HL-60/S4 (cell line): ENCODE data around the gene EEFSEC.

Source experiments
- in situ Hi-C: fragments of 300-500 bp; cut with MboI; formaldehyde crosslinking; loops from 2 replicates; pipeline ENCODE4 v1.14.3; 2022; ENCODE audit warnings: low sequenced_read_pairs

The EEFSEC gene

DNA sequence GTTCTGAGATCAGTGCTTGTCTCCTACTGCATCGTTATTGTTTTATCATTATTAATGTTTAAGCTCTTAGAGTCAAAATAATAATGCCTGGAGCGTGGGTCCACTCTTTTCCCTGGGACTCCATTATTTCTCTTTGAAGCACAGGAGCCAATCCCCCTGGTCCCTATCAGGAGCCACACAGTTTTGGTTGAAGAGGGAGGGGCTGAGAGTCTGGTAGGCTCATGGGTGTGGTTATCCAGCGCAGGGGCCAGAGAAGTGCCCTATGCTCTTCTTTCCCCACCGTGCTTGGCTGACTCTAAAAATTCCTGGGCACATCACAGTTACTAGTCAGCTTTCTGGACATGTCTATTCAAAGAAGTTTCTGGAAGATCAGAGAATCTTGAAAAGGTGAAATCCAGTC is 191.9 kb downstream of the EEFSEC start:
- in situ Hi-C loops = no loop called here

DNA sequence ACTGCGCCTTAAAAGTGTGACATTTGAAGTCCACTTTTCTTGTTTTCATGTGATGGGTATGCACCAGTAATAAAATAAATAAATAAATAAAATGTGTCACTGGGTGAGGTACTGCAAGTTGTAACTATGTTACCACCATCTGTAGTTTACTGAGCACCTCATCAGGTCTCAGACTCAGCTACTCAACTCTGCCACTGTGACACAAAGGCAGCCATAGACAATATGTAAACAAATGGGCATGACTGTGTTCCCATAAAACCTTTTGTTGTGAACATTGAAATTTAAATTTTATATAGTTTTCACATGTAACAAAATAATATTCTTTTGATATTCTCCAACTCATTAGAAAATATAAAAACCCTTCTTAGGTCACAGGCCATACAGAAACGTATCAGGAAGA is 193.3 kb downstream of the EEFSEC start:
- in situ Hi-C loops = no loop called here

DNA sequence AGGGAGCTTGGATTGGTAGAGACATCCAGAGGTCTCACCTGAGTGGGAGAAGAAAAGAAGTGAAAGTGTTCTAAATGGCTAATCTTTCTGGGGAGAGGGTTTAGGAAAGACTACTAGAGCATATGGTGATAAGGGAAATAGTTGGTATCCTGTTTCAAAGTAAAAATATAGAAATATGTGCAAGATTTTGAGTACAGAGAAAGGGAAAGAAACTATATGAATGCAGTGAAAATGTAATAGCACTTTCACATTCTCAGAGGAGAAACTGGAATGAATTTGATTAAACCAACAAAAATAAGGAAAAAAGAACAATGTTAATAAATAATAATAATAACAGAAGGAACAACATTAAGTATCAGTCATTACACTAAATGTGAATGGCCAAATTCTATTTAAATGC is 194.0 kb downstream of the EEFSEC start:
- in situ Hi-C loops = no loop called here

DNA sequence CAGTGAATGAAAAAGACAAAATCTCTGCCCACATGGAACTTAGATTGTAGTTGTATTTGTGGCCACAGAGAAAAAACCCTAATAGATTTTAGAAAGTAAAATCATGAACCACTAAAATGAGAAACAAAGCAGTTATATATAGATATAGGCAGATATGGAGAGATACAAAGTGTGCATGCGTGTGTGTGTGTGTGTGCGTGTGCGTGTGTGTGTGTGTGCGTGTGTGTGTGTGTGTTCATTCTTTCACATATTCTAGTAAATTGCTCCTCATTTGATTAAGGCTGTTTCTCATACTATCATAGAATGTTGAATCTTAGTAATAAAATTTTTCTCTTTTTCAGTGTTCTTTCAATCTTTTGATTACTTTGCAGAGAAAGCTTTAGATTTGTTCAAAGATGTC is 194.8 kb downstream of the EEFSEC start:
- in situ Hi-C loops = no loop called here

DNA sequence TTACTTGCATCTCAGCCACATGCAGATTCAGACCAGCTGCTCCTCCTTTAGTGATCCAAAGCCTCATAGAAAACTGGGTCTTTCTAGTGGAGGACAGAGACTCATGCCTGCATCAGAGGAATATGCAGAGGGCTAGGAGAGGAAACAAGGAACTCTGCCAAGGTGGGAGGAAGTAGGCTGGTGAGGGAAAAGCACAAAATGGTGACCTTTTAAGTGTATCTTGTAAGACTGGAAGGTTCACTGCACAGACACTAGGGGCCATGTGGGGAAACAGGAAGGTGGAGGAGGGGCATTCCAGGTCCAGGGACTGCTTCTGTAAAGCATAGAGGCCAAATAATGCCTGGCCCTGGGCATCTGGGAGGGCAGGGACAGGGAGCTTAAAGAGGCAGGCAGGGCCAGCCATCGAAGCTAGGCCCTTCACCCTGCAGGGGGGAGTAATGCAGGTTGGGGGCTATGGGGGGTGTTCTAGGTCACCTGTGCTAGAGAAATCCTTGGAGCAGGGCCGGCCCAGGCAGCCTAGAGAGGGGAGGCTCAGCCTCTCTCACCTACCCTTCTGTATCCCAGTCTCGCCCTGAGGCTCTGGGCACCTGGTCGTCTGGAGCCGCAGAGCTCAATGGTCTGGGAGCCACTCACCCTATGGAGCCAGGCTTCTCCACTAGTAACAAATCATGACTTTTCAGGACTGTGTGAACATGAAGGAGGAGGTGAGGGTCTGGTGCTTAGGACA is 195.7 kb downstream of the EEFSEC start:
- in situ Hi-C loops = no loop called here

DNA sequence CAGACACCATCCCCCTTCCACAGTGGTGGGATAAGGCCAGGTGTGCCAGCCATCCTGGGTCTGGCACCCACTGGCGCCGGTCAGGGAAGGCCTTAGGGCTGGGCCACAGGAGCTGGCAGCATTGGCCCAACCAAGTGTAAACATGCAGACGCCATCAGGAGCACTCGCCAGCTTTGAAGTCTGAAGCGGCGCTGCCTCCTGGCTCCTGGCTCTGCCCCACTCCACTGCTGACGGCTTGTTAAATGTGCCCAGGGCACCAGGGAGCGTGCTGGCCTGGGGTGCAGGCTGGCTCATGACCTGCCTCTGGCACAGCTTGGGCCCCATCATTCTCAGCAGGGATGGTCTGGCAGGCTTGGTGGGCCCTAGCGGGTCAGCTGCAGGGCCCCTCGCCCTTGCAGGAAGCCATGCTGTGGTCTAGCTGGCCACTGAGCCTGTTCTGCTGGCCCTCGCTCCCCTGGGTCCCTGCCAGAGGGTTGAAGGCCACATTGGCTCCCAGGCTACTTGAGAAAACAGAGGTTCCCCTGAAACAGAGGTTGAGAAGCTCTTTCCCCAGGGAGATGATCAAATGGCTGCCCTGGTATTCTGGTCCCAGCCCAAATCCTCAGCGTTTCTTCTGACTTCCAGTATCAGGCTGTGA is 196.8 kb downstream of the EEFSEC start:
- in situ Hi-C loops = no loop called here

DNA sequence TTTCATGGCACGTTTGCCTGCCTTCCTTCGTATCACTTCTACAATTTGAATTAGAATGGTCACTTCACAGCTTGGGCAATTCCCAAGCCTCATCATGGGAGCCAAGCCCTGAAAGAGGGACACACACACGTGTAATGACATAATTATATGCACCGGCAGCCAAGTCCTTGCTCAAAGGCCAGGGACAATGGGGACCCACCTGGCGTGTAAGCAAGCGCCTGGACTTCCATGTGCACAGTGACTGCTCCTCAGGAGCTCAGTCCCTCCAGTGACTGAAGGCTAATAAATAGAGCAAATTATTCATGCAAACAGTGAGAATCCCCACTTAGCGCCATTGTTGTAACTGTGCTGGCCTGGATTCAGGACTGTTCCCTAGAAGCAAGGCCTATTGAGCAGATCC is 198.3 kb downstream of the EEFSEC start:
- in situ Hi-C loops = no loop called here

DNA sequence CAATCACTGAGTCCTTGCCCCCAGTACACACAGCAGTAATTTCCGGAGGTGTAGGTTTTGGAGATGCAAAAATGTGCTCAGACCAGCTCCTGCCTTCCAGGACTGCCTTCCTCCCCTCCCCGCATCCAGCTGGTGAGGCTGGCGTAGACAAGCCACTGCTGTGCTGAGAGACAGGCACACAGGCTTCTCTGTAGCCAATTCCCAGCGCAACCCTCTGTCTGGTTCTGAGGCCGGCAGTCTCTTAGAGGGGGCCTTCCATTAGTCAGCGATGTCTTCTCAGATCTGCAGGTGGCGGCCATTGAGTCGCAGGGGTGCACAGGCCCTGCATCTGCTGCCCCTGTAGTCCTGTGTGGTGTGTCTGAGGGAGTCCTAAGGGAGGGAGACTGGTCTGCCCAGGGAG is 199.0 kb downstream of the EEFSEC start:
- in situ Hi-C loops = no loop called here

DNA sequence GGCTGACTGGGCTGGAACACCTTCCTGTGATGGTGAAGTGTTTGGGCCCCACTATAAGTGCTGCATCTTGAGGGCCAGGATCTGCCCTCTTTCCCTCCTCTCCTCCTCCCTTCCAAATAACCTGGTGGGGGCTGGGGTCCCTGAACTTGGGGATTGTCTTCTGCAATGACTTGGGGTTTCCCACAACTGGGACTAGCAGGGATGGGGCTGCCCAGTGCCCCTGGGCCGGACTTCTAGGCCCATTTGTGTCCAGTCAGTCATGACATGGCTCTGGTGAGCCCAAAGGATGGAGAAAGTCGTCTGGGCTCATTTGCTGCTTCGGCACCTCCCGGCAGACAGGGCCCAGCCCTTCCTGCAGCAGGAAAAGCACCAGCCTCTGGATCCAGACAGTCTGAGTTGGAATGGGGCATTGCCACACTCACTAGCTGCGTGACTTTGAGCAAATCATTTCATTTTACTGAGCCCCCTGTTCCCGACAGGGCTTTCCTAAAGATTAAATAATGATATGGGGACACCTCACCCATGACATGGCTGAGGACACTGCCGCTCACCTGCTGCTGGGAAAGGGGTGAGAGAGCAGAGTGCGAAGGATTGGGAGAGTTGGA is 200.2 kb downstream of the EEFSEC start:
- in situ Hi-C loops = no loop called here

DNA sequence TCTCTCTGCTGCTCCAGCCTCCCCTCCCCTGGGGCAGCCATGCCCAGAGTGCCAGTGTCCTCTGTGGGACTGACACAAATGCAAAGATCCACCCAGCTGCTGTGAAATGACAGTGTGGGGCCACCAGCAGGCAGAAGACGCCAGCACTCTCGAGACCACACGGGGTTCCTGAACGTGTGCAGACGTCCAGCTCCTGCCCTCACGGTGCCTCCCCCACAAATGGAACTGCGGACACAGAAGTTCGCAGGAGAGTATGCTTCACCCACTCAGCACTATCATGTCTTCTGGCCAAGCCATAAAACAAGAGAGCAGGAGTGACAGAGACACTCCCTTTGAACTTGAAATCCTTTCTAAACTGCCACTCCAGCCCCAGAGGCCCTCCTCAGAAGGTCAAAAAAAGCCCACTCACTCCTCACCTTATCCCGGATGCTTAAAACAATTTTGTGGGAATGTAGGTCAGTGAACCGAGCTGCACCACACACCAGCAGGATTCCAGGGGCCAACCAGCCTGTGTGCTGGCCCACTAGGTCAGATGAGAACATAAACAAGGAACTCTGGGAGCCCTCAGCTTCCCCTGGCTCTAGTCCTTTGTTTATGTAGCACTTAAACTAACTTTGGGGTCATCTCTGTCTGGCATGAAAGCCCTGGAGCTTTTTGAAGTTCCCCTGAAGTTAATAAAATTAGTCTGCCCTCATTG is 200.9 kb downstream of the EEFSEC start:
- in situ Hi-C loops = no loop called here

DNA sequence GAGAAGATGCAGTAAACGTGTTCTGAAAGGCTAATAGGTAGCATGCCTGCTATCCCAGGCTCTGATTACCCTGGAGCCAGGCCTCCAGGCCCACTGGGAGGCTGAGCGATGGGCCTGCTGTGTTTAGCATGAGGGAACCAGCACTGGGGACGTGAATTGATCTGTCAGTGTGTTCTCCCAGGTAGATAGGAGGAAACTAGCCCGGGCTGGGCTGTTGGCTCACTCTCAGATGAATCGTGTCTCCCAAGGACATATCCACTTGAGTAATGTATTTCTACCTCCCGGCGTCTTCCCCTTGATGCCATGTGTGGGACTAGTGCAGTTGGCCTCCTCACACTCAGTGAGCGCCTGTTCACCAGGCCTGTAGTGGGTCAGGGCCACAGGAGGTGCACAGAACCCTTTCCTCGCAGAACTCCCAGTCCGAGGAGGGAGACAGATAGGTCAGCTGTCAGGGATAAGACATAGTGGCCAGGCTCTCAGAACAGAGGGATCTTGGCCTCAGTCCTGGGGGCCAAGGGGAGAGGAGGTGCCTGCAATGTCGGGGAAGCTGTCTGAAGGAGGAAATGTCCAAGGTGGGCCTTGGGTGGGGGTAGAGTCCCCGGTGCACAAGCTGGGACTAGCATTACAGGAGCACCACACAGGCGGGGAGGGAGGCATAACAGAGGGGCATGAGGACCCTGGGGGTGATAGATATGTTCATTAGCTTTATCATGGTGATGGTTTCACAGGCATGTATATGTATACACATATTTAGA is 201.7 kb downstream of the EEFSEC start:
- in situ Hi-C loops = no loop called here

DNA sequence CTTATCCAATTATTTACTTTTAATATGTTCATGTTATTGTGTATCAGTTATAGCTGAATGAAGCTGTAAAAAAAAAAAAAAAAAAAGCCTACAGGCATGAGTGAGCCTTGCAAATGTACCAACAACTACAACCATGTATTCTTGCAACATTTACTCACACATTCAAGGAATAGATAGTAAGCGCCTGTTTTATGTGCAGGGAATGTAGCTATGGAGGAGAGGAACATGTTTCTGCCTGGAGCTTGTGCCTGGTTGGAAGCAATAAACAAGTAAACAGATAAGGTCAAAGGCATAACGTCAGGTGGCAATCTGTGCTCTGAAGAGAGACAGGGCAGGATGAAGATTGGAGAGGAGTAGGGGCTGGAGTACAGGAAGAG is 202.2 kb downstream of the EEFSEC start:
- in situ Hi-C loops = no loop called here

DNA sequence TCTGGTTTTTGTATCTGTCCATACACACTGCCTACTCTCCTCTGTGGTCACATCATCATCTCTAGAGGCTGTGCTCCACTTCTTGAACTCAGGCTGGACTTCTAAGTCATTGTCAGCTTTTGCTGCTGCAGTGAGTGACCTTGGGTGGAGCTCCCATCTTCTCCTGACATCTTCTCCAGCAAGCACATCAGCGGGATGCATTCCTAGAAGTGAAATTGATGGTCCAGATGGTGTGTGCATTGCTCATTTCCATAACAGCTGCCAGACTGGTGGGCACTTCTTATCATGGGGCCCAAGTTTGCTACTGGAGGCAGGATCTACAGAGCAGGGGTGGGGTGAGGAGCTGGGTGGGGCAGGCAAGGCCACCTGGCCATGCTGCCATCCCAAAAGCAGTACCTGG is 203.5 kb downstream of the EEFSEC start:
- in situ Hi-C loops = no loop called here

DNA sequence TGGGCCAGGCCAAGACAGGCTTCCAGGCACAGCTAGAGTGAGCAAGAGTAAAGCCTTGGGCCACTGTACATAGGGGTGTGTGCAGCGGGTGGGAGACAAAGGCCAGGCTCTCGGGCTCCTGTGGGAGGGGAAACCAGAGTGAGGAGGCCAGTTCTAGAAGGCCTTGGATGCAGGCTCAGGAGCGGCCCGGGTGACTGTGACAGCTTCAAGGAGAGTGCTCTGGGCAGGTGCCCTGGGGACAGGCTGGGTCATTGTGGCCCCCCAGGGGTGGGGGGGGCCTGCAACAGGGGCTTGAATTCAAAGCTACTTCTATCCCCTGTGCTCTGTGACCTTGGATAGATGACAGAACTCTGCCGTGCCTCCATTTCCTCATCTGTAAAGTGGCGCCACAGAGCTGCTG is 204.3 kb downstream of the EEFSEC start:
- in situ Hi-C loops = no loop called here

DNA sequence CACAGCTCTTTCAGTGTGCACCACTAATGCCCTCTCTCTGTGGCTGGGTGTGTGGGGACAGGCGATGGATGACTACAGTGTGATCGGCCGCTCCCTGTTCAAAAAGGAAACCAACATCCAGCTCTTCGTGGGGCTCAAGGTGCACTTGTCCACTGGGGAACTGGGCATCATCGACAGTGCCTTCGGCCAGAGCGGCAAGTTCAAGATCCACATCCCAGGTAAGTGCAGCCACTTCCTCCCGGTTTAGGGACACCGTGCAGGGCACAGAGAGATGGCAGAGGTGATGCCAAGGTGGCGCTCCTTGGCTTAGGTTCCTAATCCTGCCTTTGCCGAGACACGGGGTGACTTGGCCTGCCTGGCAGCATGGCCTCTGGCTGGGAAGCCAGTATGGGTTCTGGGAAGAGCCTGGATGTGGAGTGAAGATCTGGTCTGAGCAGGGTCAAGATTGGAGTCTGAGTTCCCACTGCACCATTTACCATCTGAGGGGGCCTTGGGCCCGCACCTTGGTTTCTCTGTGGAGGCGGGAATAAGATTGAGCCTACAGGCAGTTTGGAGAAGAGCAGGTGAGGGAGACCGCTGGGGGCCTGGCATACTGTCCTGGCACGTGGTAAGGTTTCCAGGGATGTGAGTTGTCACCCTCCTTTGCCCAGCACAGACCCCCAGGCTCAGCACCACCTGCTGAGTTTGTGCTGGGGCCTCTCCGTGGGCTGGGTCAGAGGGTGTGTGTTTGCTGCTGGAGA is 205.0 kb downstream of the EEFSEC start:
- in situ Hi-C loops = no loop called here

DNA sequence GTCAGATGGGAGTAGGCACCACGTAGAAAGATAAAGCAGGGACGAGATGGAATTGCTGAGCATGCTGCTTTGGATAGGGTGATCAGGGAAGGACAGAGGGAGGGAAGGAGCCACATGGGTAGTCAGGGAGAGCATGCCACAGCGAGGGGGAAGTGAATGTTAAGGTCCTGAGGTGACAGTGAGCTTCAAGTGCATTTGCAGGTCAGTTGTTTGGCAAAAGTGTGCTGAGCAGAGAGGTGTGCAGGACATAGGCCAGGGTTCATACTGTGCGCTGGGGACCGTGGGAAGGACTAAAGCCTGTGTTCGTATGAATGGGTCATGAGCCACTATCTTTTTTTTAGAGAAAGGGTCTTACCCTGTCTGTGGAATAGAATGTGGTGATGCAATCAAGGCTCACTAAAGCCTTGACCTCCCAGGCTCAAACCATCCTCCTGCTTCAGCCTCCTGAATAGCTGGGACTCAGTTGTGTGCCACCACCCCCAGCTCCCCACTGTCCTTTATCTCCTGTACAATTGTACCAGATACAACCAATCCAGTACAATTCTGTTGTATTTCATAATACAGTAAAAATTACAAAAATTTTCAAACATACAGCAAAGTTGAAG is 205.9 kb downstream of the EEFSEC start:
- in situ Hi-C loops = no loop called here

DNA sequence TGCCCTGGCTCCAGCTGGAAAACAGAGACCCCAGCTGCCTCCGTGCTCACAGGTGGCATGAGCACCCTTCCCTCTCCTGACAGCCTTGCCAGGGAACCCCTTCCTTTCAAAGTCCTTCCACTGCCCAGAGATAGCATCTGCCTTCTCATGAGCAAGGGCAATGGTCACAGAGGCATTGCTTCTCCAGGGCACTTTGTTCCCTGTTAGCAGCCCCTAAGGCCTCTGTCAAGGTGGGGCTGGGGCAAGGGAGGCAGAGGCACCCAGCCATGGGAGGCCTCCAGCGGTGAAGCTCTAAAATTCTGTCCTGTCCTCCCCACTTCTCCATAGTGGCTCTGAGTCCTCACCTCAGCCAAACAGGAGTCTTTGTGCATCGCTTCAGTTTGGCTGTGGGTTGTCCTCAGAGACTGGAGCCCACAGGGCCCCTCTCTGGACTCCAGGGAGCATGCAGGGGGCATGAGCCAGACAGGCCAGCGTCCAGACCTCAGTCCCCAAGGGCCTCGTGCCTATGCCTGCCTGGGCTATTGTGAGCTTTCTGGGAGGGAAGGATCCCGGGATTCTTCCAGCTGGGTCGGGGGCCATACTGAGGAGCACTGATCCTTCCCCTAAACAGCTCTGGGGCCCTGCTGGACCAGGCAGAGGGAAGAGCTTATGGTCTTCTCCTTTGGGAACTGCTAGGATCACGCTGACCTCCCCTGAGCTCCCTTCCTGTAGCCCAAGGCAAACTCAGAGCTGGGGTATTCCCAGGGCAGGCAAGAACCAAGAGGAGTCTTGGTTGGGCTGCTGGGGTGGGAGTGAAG is 206.8 kb downstream of the EEFSEC start:
- in situ Hi-C loops = no loop called here

DNA sequence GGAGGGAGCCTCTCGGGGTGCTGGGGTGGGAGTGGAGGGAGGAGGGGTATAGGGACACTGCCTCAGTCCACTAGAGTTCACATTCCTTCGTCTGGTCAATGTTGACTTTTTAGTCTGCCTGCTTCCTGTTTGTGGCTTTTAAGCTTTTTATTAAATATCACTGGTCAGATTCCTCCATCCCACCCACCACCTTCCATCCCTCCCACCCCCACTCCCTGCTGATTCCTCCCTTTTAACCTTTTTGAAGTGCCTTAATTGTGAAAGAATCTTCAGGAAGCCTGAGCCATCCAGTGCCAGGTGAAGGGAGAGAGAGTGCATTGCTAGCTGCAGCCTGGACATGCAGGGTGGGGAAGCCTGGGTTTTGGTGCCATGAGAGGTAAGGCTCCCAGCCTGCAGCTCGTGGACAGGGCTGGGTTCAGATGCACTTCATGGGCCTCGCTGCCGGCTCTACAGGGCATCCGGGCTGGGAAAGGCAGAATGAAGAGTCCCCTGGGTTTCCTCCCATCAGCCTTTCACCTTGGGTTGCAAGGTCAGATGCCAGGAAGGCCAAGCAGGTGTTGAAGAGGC is 207.5 kb downstream of the EEFSEC start:
- in situ Hi-C loops = no loop called here
